K562 (cell line): ENCODE data around the gene HIVEP1. TPM values are rescaled to one million over a fixed set of nuclear protein-coding genes. Genes with fewer than 3 reads are reported as not detected.

Experiments used
- ATAC-seq: fragments of 200-7000 bp; cut with Tn5 transposase; 3 replicates; pipeline ENCODE4 v1.9.1; 2020; ENCODE audit warnings: moderate library complexity
- BruUV-seq: library from RNA; stranded (reverse); fragments of 400-500 nt; replicated peaks from 2 replicates; lab custom pipeline; 2021; lab: Mats Ljungman, UMichigan
- CTCF ChIA-PET: fragments of 300-600 bp; formaldehyde crosslinking; extraction: SDS; loops from one replicate; lab custom pipeline; 2021; ENCODE audit warnings: low intra/inter-chr PET ratio; lab: Yijun Ruan, JAX
- POLR2A ChIA-PET: fragments of 300-600, 350-650 bp; sonication (Branson Sonifier 250); formaldehyde crosslinking; extraction: SDS; loops from one replicate; lab custom pipeline; 2021; ENCODE audit warnings: antibody characterized with exemption, inconsistent platforms; lab: Yijun Ruan, JAX
- DNase-seq, 4 experiments: peaks; one replicate each; pipeline versions ENCODE4 v3.0.0 to v3.0.0-alpha.2; 2011 to 2018; ENCODE audit warnings: low spot score in 3 of 4, mixed read lengths in 3 of 4; ENCODE audit errors: extremely low read depth in 1 of 4
- FAIRE-seq: peaks from 2 replicates; lab custom pipeline; 2011; peaks lifted over from hg19 to GRCh38; lab: Jason Lieb, UNC
- H2AFZ ChIP-seq: 2 replicates; pipeline ENCODE4 v1.6.0; 2011; ENCODE audit warnings: low read depth, low read length, control low read depth, inconsistent platforms
- H3K27ac ChIP-seq: fragments of 200-600 bp; 3 replicates; pipeline ENCODE4 v1.8.0; 2011; ENCODE audit warnings: low read depth, mild to moderate bottlenecking, control low read depth, inconsistent platforms, low read length, moderate library complexity, mixed read lengths; ENCODE audit errors: extremely low read depth
- H3K27me3 ChIP-seq, 2 experiments: fragments of 300-600 bp in 1 of 2; 2 replicates in 1 of 2; 3 replicates in 1 of 2; pipeline versions ENCODE4 v1.6.0 to v1.8.0; 2011; ENCODE audit warnings: inconsistent platforms in 2 of 2, low read length in 2 of 2, mild to moderate bottlenecking in 1 of 2, mixed read lengths in 1 of 2, moderate library complexity in 1 of 2; ENCODE audit not compliant: control insufficient read depth in 2 of 2, insufficient read depth in 2 of 2
- H3K36me3 ChIP-seq: fragments of 300-600 bp; 3 replicates; pipeline ENCODE4 v1.8.0; 2011; ENCODE audit warnings: mild to moderate bottlenecking, low read length, inconsistent platforms; ENCODE audit not compliant: control insufficient read depth, insufficient read depth
- H3K4me1 ChIP-seq, 2 experiments: fragments of 200-600 bp in 1 of 2; replicated peaks in 1 of 2; 2 replicates in 1 of 2; 3 replicates in 1 of 2; pipeline versions ENCODE4 v1.5.1 to v1.8.0; 2011; ENCODE audit warnings: inconsistent platforms in 2 of 2, low read length in 2 of 2, mild to moderate bottlenecking in 1 of 2, mixed read lengths in 1 of 2, moderate library complexity in 1 of 2; ENCODE audit not compliant: control insufficient read depth in 2 of 2, insufficient read depth in 2 of 2
- H3K4me2 ChIP-seq: 2 replicates; pipeline ENCODE4 v1.6.1; 2011; ENCODE audit warnings: low read length, control low read depth, inconsistent platforms, mixed read lengths; ENCODE audit not compliant: insufficient read depth
- H3K4me3 ChIP-seq: fragments of 200-600 bp; sonication (generic), shearing (Covaris generic); 2 replicates; pipeline ENCODE4 v1.5.1; 2016; ENCODE audit warnings: control low read depth, inconsistent platforms
- H3K79me2 ChIP-seq: fragments of 200-600 bp; 3 replicates; pipeline ENCODE4 v1.8.0; 2011; ENCODE audit warnings: low read length, inconsistent platforms; ENCODE audit not compliant: control insufficient read depth, insufficient read depth
- H3K9ac ChIP-seq, 2 experiments: 2 replicates each; pipeline versions ENCODE4 v1.6.0 to v1.6.1; 2011; ENCODE audit warnings: low read depth in 2 of 2, low read length in 2 of 2, control low read depth in 1 of 2, inconsistent platforms in 1 of 2, mild to moderate bottlenecking in 1 of 2, mixed read lengths in 1 of 2; ENCODE audit not compliant: insufficient read depth in 1 of 2
- H3K9me1 ChIP-seq: one replicate; pipeline ENCODE4 v1.6.0; 2011; ENCODE audit warnings: inconsistent platforms, mild to moderate bottlenecking, low read length, moderate library complexity; ENCODE audit not compliant: control insufficient read depth, insufficient read depth
- H3K9me3 ChIP-seq: replicated peaks from 2 replicates; pipeline ENCODE4 v1.5.1; 2011; ENCODE audit warnings: low read depth, low read length, inconsistent platforms; ENCODE audit not compliant: control insufficient read depth, insufficient read depth
- H4K20me1 ChIP-seq: replicated peaks from 2 replicates; pipeline ENCODE4 v1.6.1; 2011; ENCODE audit warnings: low read length, inconsistent platforms, mixed read lengths; ENCODE audit not compliant: control insufficient read depth, insufficient read depth
- ARNT ChIP-seq, 2 experiments: fragments of 450-650 bp; IDR thresholded peaks; 2 replicates each; pipeline ENCODE4 v1.6.1; 2016; ENCODE audit warnings: mild to moderate bottlenecking in 1 of 2
- CBFB ChIP-seq: sonication (generic); formaldehyde crosslinking; IDR thresholded peaks from 2 replicates; pipeline ENCODE4 v1.4.0; 2020; ENCODE audit warnings: mild to moderate bottlenecking, missing genetic modification reagents
- EP400 ChIP-seq: fragments of 450-650 bp; IDR thresholded peaks from 2 replicates; pipeline ENCODE4 v1.6.1; 2017; ENCODE audit warnings: antibody characterized with exemption, mild to moderate bottlenecking, moderate library complexity
- FOS ChIP-seq: IDR thresholded peaks from 3 replicates; pipeline ENCODE4 v1.6.1; 2011; ENCODE audit not compliant: insufficient read length; ENCODE audit errors: extremely low read depth
- FUS ChIP-seq: fragments of 200-400 bp; formaldehyde crosslinking; optimal IDR thresholded peaks from 2 replicates; pipeline ENCODE3; 2017; ENCODE audit warnings: low read depth, low read length
- HMG20A ChIP-seq: fragments of 450-650 bp; formaldehyde crosslinking; conservative IDR thresholded peaks from 2 replicates; pipeline ENCODE4 v1.4.0; 2020; ENCODE audit warnings: mild to moderate bottlenecking, mixed read lengths
- HNRNPLL ChIP-seq: fragments of 200-400 bp; formaldehyde crosslinking; IDR thresholded peaks from 2 replicates; pipeline ENCODE4 v1.6.1; 2017; ENCODE audit warnings: low read length, low read depth, mild to moderate bottlenecking; ENCODE audit not compliant: poor library complexity, severe bottlenecking
- PPARD ChIP-seq: fragments of 250-450 bp; sonication (Bioruptor Pico); IDR thresholded peaks from 2 replicates; pipeline ENCODE4 v1.8.0; 2022; ENCODE audit warnings: inconsistent platforms, mild to moderate bottlenecking, moderate library complexity
- SNRNP70 ChIP-seq: fragments of 200-400 bp; formaldehyde crosslinking; optimal IDR thresholded peaks from 2 replicates; pipeline ENCODE3; 2017; ENCODE audit warnings: low read depth, low read length
- SUPT5H ChIP-seq: fragments of 450-650 bp; IDR thresholded peaks from 2 replicates; pipeline ENCODE4 v1.6.1; 2016
- WHSC1 ChIP-seq: IDR thresholded peaks from one replicate; pipeline ENCODE4 v1.6.1; 2012; ENCODE audit warnings: low read length, control low read depth, inconsistent platforms
- in situ Hi-C: fragments of 300-500 bp; cut with MboI; formaldehyde crosslinking; loops from 4 replicates; pipeline ENCODE4 v1.15.0; 2018; ENCODE audit warnings: inconsistent platforms, mixed read lengths
- intact Hi-C: fragments of 100-400 bp; cut with micrococcal nuclease; formaldehyde crosslinking; loops from 2 replicates; pipeline ENCODE4 v1.14.2; 2022
- polyA plus RNA-seq, 8 experiments: library from polyadenylated mRNA; depleted of rRNA in 4 of 8; stranded (reverse) in 5 of 8; unstranded in 3 of 8; fragments of >200 nt; fragmentation: Nextera tagmentation in 2 of 8; fragmentation: Illumina TruSeq in 1 of 8; extraction: Ambion mirVana in 2 of 8; extraction: Trizol in 1 of 8; gene quantifications; 2 replicates each; pipeline versions ENCODE4 v1.2.1 to v1.2.3, GENCODE V29; 2011 to 2014; ENCODE audit warnings: inconsistent platforms in 1 of 8, missing spikeins in 1 of 8
- total RNA-seq, 7 experiments: library from RNA; depleted of rRNA in 6 of 7; stranded (reverse); fragments of >200 nt in 6 of 7; fragmentation: Illumina TruSeq in 2 of 7; extraction: Trizol in 2 of 7; gene quantifications; 2 replicates each; pipeline versions ENCODE4 v1.2.1 to v1.2.3, GENCODE V29; 2011 to 2021; ENCODE audit warnings: low replicate concordance in 1 of 7
- TF ChIP-seq, protein P1 (sequence below): fragments of 450-650 bp; IDR thresholded peaks from 2 replicates; pipeline ENCODE4 v1.6.1; 2016; ENCODE audit warnings: low read depth
- TF ChIP-seq, protein P2 (sequence below): sonication (generic); formaldehyde crosslinking; IDR thresholded peaks from 2 replicates; pipeline ENCODE4 v1.8.1; 2022; ENCODE audit warnings: missing genetic modification reagents

Gene HIVEP1
- total and polyA plus RNA-seq, 9 of the 15 experiments (the other 6 are each of a cell fraction or from before 2014, with no cell fraction given) = 6.0 to 33.3 (median 21.7) TPM

DNA sequence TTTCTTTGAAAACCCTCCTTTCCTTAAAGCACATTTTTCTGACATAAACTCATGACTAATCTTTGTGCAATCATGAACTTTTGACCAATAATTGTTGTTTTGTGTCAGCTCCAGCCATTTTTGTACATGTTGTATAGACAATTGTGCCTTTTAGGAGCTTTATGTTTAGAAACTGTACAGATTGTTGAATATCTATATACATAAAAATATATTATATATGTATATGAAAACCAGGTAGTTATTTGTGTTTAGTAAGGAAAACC lies 152.3 kb downstream of the HIVEP1 start:
- peaks cover 43% of the 10 kb centered on the region for H3K36me3 ChIP-seq

More for the DNA sequence above, 152.3 kb downstream of the HIVEP1 start:
- no peaks in the 10 kb centered on the region for H3K79me2 ChIP-seq
- ATAC-seq = no peak
- in situ Hi-C loops = no loop called here
- H3K4me1 ChIP-seq = no peaks in the 10 kb centered on the region
- no peaks in the 10 kb centered on the region for H3K9me1 ChIP-seq
- intact Hi-C loops = no loop called here
- no peak overlapping the region for H2AFZ ChIP-seq
- no peak for TF ChIP-seq WHSC1
- TF ChIP-seq CBFB (CRISPR knock-in tag) = no peak
- TF ChIP-seq PPARD (CRISPR knock-in tag) = no peak
- TF ChIP-seq HMG20A (CRISPR knock-in tag) = no peak
- TF ChIP-seq ARNT (IDR thresholded peaks at IDR 0.05) = no peak
- TF ChIP-seq SNRNP70 = no peak
- TF ChIP-seq HNRNPLL = no peak
- TF ChIP-seq, protein P1, sequence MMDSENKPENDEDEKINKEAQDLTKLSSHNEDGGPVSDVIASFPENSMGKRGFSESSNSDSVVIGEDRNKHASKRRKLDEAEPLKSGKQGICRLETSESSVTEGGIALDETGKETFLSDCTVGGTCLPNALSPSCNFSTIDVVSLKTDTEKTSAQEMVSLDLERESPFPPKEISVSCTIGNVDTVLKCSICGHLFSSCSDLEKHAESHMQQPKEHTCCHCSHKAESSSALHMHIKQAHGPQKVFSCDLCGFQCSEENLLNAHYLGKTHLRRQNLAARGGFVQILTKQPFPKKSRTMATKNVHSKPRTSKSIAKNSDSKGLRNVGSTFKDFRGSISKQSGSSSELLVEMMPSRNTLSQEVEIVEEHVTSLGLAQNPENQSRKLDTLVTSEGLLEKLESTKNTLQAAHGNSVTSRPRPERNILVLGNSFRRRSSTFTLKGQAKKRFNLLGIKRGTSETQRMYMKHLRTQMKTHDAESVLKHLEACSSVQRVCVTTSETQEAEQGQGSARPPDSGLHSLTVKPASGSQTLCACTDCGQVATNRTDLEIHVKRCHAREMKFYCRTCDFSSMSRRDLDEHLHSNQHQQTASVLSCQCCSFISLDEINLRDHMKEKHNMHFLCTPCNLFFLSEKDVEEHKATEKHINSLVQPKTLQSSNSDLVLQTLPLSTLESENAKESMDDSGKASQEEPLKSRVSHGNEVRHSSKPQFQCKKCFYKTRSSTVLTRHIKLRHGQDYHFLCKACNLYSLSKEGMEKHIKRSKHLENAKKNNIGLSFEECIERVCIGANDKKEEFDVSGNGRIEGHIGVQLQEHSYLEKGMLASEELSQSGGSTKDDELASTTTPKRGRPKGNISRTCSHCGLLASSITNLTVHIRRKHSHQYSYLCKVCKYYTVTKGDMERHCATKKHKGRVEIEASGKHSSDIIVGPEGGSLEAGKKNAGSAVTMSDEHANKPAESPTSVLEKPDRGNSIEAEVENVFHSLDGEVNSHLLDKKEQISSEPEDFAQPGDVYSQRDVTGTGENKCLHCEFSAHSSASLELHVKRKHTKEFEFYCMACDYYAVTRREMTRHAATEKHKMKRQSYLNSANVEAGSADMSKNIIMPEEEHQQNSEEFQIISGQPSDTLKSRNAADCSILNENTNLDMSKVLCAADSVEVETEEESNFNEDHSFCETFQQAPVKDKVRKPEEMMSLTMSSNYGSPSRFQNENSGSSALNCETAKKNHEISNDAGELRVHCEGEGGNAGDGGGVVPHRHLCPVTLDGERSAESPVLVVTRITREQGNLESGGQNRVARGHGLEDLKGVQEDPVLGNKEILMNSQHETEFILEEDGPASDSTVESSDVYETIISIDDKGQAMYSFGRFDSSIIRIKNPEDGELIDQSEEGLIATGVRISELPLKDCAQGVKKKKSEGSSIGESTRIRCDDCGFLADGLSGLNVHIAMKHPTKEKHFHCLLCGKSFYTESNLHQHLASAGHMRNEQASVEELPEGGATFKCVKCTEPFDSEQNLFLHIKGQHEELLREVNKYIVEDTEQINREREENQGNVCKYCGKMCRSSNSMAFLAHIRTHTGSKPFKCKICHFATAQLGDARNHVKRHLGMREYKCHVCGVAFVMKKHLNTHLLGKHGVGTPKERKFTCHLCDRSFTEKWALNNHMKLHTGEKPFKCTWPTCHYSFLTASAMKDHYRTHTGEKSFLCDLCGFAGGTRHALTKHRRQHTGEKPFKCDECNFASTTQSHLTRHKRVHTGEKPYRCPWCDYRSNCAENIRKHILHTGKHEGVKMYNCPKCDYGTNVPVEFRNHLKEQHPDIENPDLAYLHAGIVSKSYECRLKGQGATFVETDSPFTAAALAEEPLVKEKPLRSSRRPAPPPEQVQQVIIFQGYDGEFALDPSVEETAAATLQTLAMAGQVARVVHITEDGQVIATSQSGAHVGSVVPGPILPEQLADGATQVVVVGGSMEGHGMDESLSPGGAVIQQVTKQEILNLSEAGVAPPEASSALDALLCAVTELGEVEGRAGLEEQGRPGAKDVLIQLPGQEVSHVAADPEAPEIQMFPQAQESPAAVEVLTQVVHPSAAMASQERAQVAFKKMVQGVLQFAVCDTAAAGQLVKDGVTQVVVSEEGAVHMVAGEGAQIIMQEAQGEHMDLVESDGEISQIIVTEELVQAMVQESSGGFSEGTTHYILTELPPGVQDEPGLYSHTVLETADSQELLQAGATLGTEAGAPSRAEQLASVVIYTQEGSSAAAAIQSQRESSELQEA = no peak
- TF ChIP-seq FOS = no peak
- no peak for TF ChIP-seq SUPT5H
- TF ChIP-seq, protein P2, sequence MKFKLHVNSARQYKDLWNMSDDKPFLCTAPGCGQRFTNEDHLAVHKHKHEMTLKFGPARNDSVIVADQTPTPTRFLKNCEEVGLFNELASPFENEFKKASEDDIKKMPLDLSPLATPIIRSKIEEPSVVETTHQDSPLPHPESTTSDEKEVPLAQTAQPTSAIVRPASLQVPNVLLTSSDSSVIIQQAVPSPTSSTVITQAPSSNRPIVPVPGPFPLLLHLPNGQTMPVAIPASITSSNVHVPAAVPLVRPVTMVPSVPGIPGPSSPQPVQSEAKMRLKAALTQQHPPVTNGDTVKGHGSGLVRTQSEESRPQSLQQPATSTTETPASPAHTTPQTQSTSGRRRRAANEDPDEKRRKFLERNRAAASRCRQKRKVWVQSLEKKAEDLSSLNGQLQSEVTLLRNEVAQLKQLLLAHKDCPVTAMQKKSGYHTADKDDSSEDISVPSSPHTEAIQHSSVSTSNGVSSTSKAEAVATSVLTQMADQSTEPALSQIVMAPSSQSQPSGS (CRISPR knock-in tag) = no peak
- no peak for TF ChIP-seq EP400
- TF ChIP-seq FUS = no peak
- H3K27ac ChIP-seq = no peak overlapping the region
- ChIA-PET CTCF (no interaction called here), POLR2A (interaction anchor here (0.5 to 0.6 kb wide), 2 partner anchors 129 to 137 kb away, joined by 3 to 4 read pairs; no protein-coding TSS in a partner anchor)
- no peak overlapping the region for H3K9ac ChIP-seq
- no peak overlapping the region for H3K4me2 ChIP-seq
- no peak for DNase-seq
- H3K9me3 ChIP-seq = no peaks in the 10 kb centered on the region
- FAIRE-seq = no peak
- no peaks in the 10 kb centered on the region for H4K20me1 ChIP-seq
- BruUV-seq = no TSS peak
- no peaks in the 10 kb centered on the region for H3K27me3 ChIP-seq
- no peak overlapping the region for H3K4me3 ChIP-seq
